NOMO-1 treated with dmso at 0.1 percent for 144 hours (cell line): ENCODE measurements around the gene WNK1.
"Not testable (repeated sequence)": the region's sequence is repeated elsewhere in the genome, so short reads cannot be mapped to it uniquely, and the experiment has no call there.

ENCODE experiments used
- DNase-seq: peaks from one replicate; lab custom pipeline; 2025; ENCODE audit not compliant: unreplicated experiment; lab: John Stamatoyannopoulos, UW

WNK1 gene

GRCh38 chr12:810671-811415, 58.5 kb downstream of the WNK1 start:
- DNase-seq, result no peak

- no peak for DNase-seq
These were observed 60.6 kb downstream of the WNK1 start for GRCh38 chr12:812950-813349.

GRCh38 chr12:817456-817855, 65.1 kb downstream of the WNK1 start:
- not testable (repeated sequence) for DNase-seq

- DNase-seq, result no peak
These were observed 65.7 kb downstream of the WNK1 start for GRCh38 chr12:817941-818600.

GRCh38 chr12:818733-819132, 66.4 kb downstream of the WNK1 start:
- no peak for DNase-seq

GRCh38 chr12:820336-820735, 68.0 kb downstream of the WNK1 start:
- no peak for DNase-seq

- DNase-seq, result peak; percentile 85
These were observed 70.8 kb downstream of the WNK1 start for GRCh38 chr12:823028-823698.

- no peak for DNase-seq
These were observed 74.0 kb downstream of the WNK1 start for GRCh38 chr12:826331-826730.

- no peak for DNase-seq
These were observed 76.5 kb downstream of the WNK1 start for GRCh38 chr12:828726-829395.

- no peak for DNase-seq
These were observed 77.9 kb downstream of the WNK1 start for GRCh38 chr12:830111-830867.

- no peak for DNase-seq
These were observed 83.6 kb downstream of the WNK1 start for GRCh38 chr12:835754-836518.

- no peak for DNase-seq
These were observed 84.6 kb downstream of the WNK1 start for GRCh38 chr12:836952-837351.

GRCh38 chr12:837548-837947, 85.2 kb downstream of the WNK1 start:
- no peak for DNase-seq

GRCh38 chr12:843609-844008, 91.2 kb downstream of the WNK1 start:
- no peak for DNase-seq

- no peak for DNase-seq
These were observed 94.0 kb downstream of the WNK1 start for GRCh38 chr12:846421-846820.

GRCh38 chr12:848173-848865, 95.9 kb downstream of the WNK1 start:
- DNase-seq, result no peak

- DNase-seq, result no peak
These were observed 96.6 kb downstream of the WNK1 start for GRCh38 chr12:848882-849527.

GRCh38 chr12:849733-850437, 97.5 kb downstream of the WNK1 start:
- DNase-seq, result not testable (repeated sequence)
